WTC11 (cell line): ENCODE results near the gene VEGFA. TPM values are rescaled to one million over a fixed set of nuclear protein-coding genes. Genes with fewer than 3 reads are reported as not detected.

Experiments used
- ATAC-seq: fragments of 200-7000 bp; cut with Tn5 transposase; 2 replicates; pipeline ENCODE4 v1.10.0; 2021; ENCODE audit warnings: mild to moderate bottlenecking, moderate library complexity
- CTCF ChIA-PET: fragments of 300-600 bp; sonication (Branson Sonifier 250); formaldehyde crosslinking; loops from one replicate; lab custom pipeline; 2021; ENCODE audit warnings: antibody characterized with exemption; lab: Charles Lee
- POLR2A ChIA-PET: fragments of 350-600 bp; sonication (Branson Sonifier 250); formaldehyde crosslinking; loops from one replicate; lab custom pipeline; 2021; ENCODE audit warnings: antibody characterized with exemption; lab: Charles Lee
- DNase-seq: peaks from one replicate; pipeline ENCODE4 v3.0.0; 2021; ENCODE audit warnings: low spot score
- H3K27ac Mint-ChIP-seq: 2 replicates; pipeline ENCODE4 v1.8.0; 2021; ENCODE audit warnings: mixed read lengths
- H3K27me3 Mint-ChIP-seq: 2 replicates; pipeline ENCODE4 v1.8.0; 2021; ENCODE audit warnings: low read depth, mild to moderate bottlenecking, moderate library complexity, mixed read lengths
- H3K36me3 Mint-ChIP-seq: 2 replicates; pipeline ENCODE4 v1.8.0; 2021; ENCODE audit warnings: mixed read lengths
- H3K4me1 Mint-ChIP-seq: 2 replicates; pipeline ENCODE4 v1.8.0; 2022; ENCODE audit warnings: mixed read lengths
- H3K4me3 Mint-ChIP-seq: 2 replicates; pipeline ENCODE4 v1.8.0; 2021; ENCODE audit warnings: mild to moderate bottlenecking, moderate library complexity, mixed read lengths
- H3K9me3 Mint-ChIP-seq: 2 replicates; pipeline ENCODE4 v1.8.0; 2021; ENCODE audit warnings: mixed read lengths
- ARID4B ChIP-seq: sonication (generic); formaldehyde crosslinking; IDR thresholded peaks from 2 replicates; pipeline ENCODE4 v1.8.0; 2023; ENCODE audit warnings: missing genetic modification reagents, mild to moderate bottlenecking, borderline replicate concordance
- ATF1 ChIP-seq: sonication (generic); formaldehyde crosslinking; IDR thresholded peaks from 2 replicates; pipeline ENCODE4 v1.8.1; 2023; ENCODE audit warnings: mild to moderate bottlenecking, moderate library complexity, missing genetic modification reagents
- CBFB ChIP-seq: sonication (generic); formaldehyde crosslinking; IDR thresholded peaks from 2 replicates; pipeline ENCODE4 v1.8.1; 2022; ENCODE audit warnings: mild to moderate bottlenecking, low read depth, missing genetic modification reagents
- EMX1 ChIP-seq: fragments of 250-450 bp; sonication (Bioruptor Pico); IDR thresholded peaks from 2 replicates; pipeline ENCODE4 v1.8.0; 2021; ENCODE audit warnings: mild to moderate bottlenecking
- ESRRA ChIP-seq: sonication (generic); formaldehyde crosslinking; IDR thresholded peaks from 2 replicates; pipeline ENCODE4 v1.8.1; 2022; ENCODE audit warnings: mild to moderate bottlenecking, missing genetic modification reagents, borderline replicate concordance
- GABPB1 ChIP-seq: sonication (generic); formaldehyde crosslinking; IDR thresholded peaks from 2 replicates; pipeline ENCODE4 v1.8.1; 2023; ENCODE audit warnings: mild to moderate bottlenecking, missing genetic modification reagents
- GRHL2 ChIP-seq: fragments of 250-450 bp; sonication (Bioruptor Pico); IDR thresholded peaks from 2 replicates; pipeline ENCODE4 v1.8.0; 2022; ENCODE audit warnings: mild to moderate bottlenecking, moderate library complexity; ENCODE audit not compliant: insufficient replicate concordance, severe bottlenecking
- GTF2I ChIP-seq: fragments of 250-450 bp; sonication (Bioruptor Pico); conservative IDR thresholded peaks from 2 replicates; pipeline ENCODE4 v1.4.0; 2021; ENCODE audit warnings: mild to moderate bottlenecking
- JAZF1 ChIP-seq: fragments of 250-450 bp; sonication (Bioruptor Pico); IDR thresholded peaks from 2 replicates; pipeline ENCODE4 v1.9.0; 2021; ENCODE audit warnings: moderate library complexity, mild to moderate bottlenecking, inconsistent platforms
- JUN ChIP-seq: sonication (generic); formaldehyde crosslinking; IDR thresholded peaks from 2 replicates; pipeline ENCODE4 v1.8.0; 2023; ENCODE audit warnings: mild to moderate bottlenecking, missing genetic modification reagents
- NR2C2 ChIP-seq: sonication (generic); formaldehyde crosslinking; IDR thresholded peaks from 2 replicates; pipeline ENCODE4 v1.8.0; 2022; ENCODE audit warnings: mild to moderate bottlenecking, missing genetic modification reagents
- OVOL2 ChIP-seq: fragments of 250-450 bp; sonication (Bioruptor Pico); IDR thresholded peaks from 2 replicates; pipeline ENCODE4 v1.9.0; 2021; ENCODE audit warnings: mild to moderate bottlenecking, borderline replicate concordance
- RELA ChIP-seq: sonication (generic); formaldehyde crosslinking; IDR thresholded peaks from 2 replicates; pipeline ENCODE4 v1.8.1; 2022; ENCODE audit warnings: missing genetic modification reagents, mild to moderate bottlenecking, borderline replicate concordance
- ZNF121 ChIP-seq: sonication (generic); formaldehyde crosslinking; IDR thresholded peaks from 2 replicates; pipeline ENCODE4 v1.8.0; 2023; ENCODE audit warnings: missing genetic modification reagents
- ZNF671 ChIP-seq: fragments of 250-450 bp; sonication (Bioruptor Pico); IDR thresholded peaks from 2 replicates; pipeline ENCODE4 v1.8.0; 2021; ENCODE audit warnings: mild to moderate bottlenecking
- total RNA-seq: library from RNA; stranded (reverse); gene quantifications from 3 replicates; pipeline ENCODE4 v1.2.3, GENCODE V29; 2021
- TF ChIP-seq, protein P1 (sequence below): sonication (generic); formaldehyde crosslinking; IDR thresholded peaks from 2 replicates; pipeline ENCODE4 v1.8.1; 2023; ENCODE audit warnings: mild to moderate bottlenecking, missing genetic modification reagents
- TF ChIP-seq, protein P2 (sequence below): fragments of 250-450 bp; sonication (Bioruptor Pico); IDR thresholded peaks from 2 replicates; pipeline ENCODE4 v2.1.2; 2022; ENCODE audit warnings: mild to moderate bottlenecking, moderate library complexity
- TF ChIP-seq, protein P3 (sequence below): fragments of 250-450 bp; sonication (Bioruptor Pico); IDR thresholded peaks from 2 replicates; pipeline ENCODE4 v1.9.0; 2021; ENCODE audit warnings: mild to moderate bottlenecking
- TF ChIP-seq, protein P4 (sequence below): sonication (generic); formaldehyde crosslinking; IDR thresholded peaks from 2 replicates; pipeline ENCODE4 v1.8.1; 2023; ENCODE audit warnings: mild to moderate bottlenecking, moderate library complexity, missing genetic modification reagents

The VEGFA gene
- total RNA-seq, 1 experiment from 2014 or later, result 43.8 TPM

- TF ChIP-seq, protein P1, sequence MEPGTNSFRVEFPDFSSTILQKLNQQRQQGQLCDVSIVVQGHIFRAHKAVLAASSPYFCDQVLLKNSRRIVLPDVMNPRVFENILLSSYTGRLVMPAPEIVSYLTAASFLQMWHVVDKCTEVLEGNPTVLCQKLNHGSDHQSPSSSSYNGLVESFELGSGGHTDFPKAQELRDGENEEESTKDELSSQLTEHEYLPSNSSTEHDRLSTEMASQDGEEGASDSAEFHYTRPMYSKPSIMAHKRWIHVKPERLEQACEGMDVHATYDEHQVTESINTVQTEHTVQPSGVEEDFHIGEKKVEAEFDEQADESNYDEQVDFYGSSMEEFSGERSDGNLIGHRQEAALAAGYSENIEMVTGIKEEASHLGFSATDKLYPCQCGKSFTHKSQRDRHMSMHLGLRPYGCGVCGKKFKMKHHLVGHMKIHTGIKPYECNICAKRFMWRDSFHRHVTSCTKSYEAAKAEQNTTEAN (CRISPR knock-in tag), result no peak
- TF ChIP-seq, all 79 proteins: peak for 0
These were observed 39.4 kb upstream of the VEGFA start (continued) for GRCh38 chr6:43730634-43731033.

GRCh38 chr6:43733471-43734293, 36.3 kb upstream of the VEGFA start:
- no peak for DNase-seq
- H3K9me3 Mint-ChIP-seq, result peaks cover 32% of the 10 kb centered on the region
- H3K27me3 Mint-ChIP-seq, result no peaks in the 10 kb centered on the region; the same call in 1 of the 2 replicates
- H3K4me1 Mint-ChIP-seq, result peaks cover 15% of the 10 kb centered on the region
- POLR2A ChIA-PET, result no interaction called here
- peaks cover 11% of the 10 kb centered on the region; the same call in 1 of the 2 replicates for H3K36me3 Mint-ChIP-seq
- TF ChIP-seq GABPB1 (CRISPR knock-in tag) (peak; percentile 45; the same call in 1 of the 2 replicates), OVOL2 (CRISPR knock-in tag) (no peak)
- H3K4me3 Mint-ChIP-seq, result no peak overlapping the region
- no peak overlapping the region for H3K27ac Mint-ChIP-seq
- CTCF ChIA-PET, result interaction anchor here (0.7 to 1.1 kb wide), 3 partner anchors 9 to 66 kb away, joined by 3 to 5 read pairs (median 4); no protein-coding TSS in a partner anchor
- ATAC-seq, result no peak; the same call in 1 of the 2 replicates

GRCh38 chr6:43734294-43734665, 35.7 kb upstream of the VEGFA start:
- ATAC-seq, result 0 out of 2 replicates have a peak, but pooled peaks have one; percentile 36
- Mint-ChIP-seq H3K27ac (0 out of 2 replicates have a peak overlapping the region, but pooled peaks have one; percentile 41), H3K36me3 (peaks cover 11% of the 10 kb centered on the region; the same call in 1 of the 2 replicates), H3K4me3 (no peak overlapping the region), H3K4me1 (peaks cover 15% of the 10 kb centered on the region), H3K9me3 (peaks cover 27% of the 10 kb centered on the region), H3K27me3 (no peaks in the 10 kb centered on the region; the same call in 1 of the 2 replicates)
- no peak for DNase-seq
- CTCF ChIA-PET, result interaction anchor here (0.7 to 1.1 kb wide), 4 partner anchors 8 to 67 kb away, joined by 3 to 5 read pairs (median 4); partner anchors contain the start of gene VEGFA
- POLR2A ChIA-PET, result no interaction called here
- TF ChIP-seq GTF2I (CRISPR knock-in tag) (no peak), RELA (no peak), ESRRA (CRISPR knock-in tag) (no peak), ZNF671 (no peak), ARID4B (CRISPR knock-in tag) (no peak), NR2C2 (CRISPR knock-in tag) (no peak), ZNF121 (CRISPR knock-in tag) (no peak), EMX1 (CRISPR knock-in tag) (no peak)
- TF ChIP-seq, all 79 proteins: peak for 0

DNA sequence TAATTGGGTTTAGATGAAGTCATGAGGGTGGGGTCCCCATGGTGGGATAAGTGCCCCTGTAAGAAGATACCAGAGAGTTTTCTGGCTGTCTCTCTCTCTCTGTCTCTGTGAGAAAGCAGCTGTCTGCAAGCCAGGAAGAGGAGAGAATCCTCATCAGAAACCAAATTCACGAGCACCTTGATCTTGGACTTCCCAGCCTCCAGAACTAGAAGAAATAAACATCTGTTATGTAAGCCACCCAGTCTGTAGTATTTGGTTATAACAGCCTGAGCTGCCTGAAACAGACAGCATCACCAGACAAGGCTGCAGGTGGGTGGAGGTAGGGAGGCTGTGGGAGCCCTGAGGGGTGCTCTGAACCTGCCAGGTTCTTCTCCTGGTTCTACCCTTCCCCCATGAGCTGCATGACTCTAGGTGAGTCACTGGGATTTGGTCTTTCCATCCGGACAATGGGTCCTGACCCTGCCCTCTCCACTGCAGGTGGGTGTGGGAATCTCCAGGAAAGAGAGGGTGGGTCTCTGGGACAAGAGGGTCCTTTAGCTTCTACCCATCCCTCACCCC, 34.3 kb upstream of the VEGFA start:
- H3K36me3 Mint-ChIP-seq, result peaks cover 7% of the 10 kb centered on the region; the same call in 1 of the 2 replicates
- H3K27ac Mint-ChIP-seq, result no peak overlapping the region
- POLR2A ChIA-PET, result no interaction called here
- H3K4me3 Mint-ChIP-seq, result no peak overlapping the region
- CTCF ChIA-PET, result interaction anchor here (1.0 kb wide), 1 partner anchor 68 kb away, joined by 4 read pairs; no protein-coding TSS in a partner anchor
- ATAC-seq, result no peak
- DNase-seq, result no peak
- H3K4me1 Mint-ChIP-seq, result peaks cover 20% of the 10 kb centered on the region
- H3K27me3 Mint-ChIP-seq, result no peaks in the 10 kb centered on the region; the same call in 1 of the 2 replicates
- peaks cover 23% of the 10 kb centered on the region for H3K9me3 Mint-ChIP-seq
- TF ChIP-seq GRHL2 (CRISPR knock-in tag), result no peak
- TF ChIP-seq, protein P2, sequence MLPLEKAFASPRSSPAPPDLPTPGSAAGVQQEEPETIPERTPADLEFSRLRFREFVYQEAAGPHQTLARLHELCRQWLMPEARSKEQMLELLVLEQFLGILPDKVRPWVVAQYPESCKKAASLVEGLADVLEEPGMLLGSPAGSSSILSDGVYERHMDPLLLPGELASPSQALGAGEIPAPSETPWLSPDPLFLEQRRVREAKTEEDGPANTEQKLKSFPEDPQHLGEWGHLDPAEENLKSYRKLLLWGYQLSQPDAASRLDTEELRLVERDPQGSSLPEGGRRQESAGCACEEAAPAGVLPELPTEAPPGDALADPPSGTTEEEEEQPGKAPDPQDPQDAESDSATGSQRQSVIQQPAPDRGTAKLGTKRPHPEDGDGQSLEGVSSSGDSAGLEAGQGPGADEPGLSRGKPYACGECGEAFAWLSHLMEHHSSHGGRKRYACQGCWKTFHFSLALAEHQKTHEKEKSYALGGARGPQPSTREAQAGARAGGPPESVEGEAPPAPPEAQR (CRISPR knock-in tag), result no peak
- TF ChIP-seq JUN, result no peak
- TF ChIP-seq, protein P3, sequence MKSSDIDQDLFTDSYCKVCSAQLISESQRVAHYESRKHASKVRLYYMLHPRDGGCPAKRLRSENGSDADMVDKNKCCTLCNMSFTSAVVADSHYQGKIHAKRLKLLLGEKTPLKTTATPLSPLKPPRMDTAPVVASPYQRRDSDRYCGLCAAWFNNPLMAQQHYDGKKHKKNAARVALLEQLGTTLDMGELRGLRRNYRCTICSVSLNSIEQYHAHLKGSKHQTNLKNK (CRISPR knock-in tag), result no peak
- TF ChIP-seq, protein P4, sequence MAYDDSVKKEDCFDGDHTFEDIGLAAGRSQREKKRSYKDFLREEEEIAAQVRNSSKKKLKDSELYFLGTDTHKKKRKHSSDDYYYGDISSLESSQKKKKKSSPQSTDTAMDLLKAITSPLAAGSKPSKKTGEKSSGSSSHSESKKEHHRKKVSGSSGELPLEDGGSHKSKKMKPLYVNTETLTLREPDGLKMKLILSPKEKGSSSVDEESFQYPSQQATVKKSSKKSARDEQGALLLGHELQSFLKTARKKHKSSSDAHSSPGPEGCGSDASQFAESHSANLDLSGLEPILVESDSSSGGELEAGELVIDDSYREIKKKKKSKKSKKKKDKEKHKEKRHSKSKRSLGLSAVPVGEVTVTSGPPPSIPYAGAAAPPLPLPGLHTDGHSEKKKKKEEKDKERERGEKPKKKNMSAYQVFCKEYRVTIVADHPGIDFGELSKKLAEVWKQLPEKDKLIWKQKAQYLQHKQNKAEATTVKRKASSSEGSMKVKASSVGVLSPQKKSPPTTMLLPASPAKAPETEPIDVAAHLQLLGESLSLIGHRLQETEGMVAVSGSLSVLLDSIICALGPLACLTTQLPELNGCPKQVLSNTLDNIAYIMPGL, result no peak
- no peak for TF ChIP-seq ATF1 (CRISPR knock-in tag)
- TF ChIP-seq CBFB, result no peak
- no peak for TF ChIP-seq JAZF1
